ENCODE measurements around the gene TMEM42. TPM values are rescaled to one million over a fixed set of nuclear protein-coding genes. Genes with fewer than 3 reads are reported as not detected.
A peak's percentile ranks its signal among the peaks of the same experiment; 100 is the strongest.

TMEM42 gene
- total and polyA plus RNA-seq, 9 of the 15 experiments (the other 6 are each of a cell fraction or from before 2014, with no cell fraction given), result 0.53 to 1.6 (median 0.98) TPM

GRCh38 chr3:44827196-44827595, 34.5 kb upstream of the TMEM42 start:
- POLR2A ChIA-PET, result no interaction called here
- intact Hi-C loops (cut with micrococcal nuclease), result no loop called here
- DNase-seq (ENCODE audit: extremely low read depth in 1 of 4, low spot score in 3 of 4) (no peak), FAIRE-seq (no peak), ATAC-seq (no peak)
- Histone ChIP-seq H4K20me1 (replicated peaks; ENCODE audit: control insufficient read depth, insufficient read depth, low read length) (no peaks in the 10 kb centered on the region), H3K27ac (ENCODE audit: extremely low read depth, low read depth, low read length) (no peak overlapping the region), H3K79me2 (ENCODE audit: control insufficient read depth, insufficient read depth, low read length) (no peaks in the 10 kb centered on the region), H3K9me1 (ENCODE audit: control insufficient read depth, insufficient read depth, low read length) (no peaks in the 10 kb centered on the region), H3K4me1 (replicated peaks in 1 of 2; ENCODE audit: control insufficient read depth in 2 of 2, insufficient read depth in 2 of 2, low read length in 2 of 2) (no peaks in the 10 kb centered on the region), H3K4me3 (no peak overlapping the region), H3K36me3 (ENCODE audit: control insufficient read depth, insufficient read depth, low read length) (peaks cover 69% of the 10 kb centered on the region), H2AFZ (ENCODE audit: low read depth, low read length) (no peak overlapping the region), H3K4me2 (ENCODE audit: insufficient read depth, low read length) (no peak overlapping the region), H3K27me3 (ENCODE audit: control insufficient read depth in 2 of 2, insufficient read depth in 2 of 2, low read length in 2 of 2) (no peaks in the 10 kb centered on the region), H3K9ac (ENCODE audit: insufficient read depth in 1 of 2, low read depth in 2 of 2, low read length in 2 of 2) (no peak overlapping the region), H3K9me3 (replicated peaks; ENCODE audit: control insufficient read depth, insufficient read depth, low read depth, low read length) (no peaks in the 10 kb centered on the region)
- in situ Hi-C loops (cut with MboI), result no loop called here
- 95% methylated on average over 3 of the region's 3 CpGs for WGBS (ENCODE audit: insufficient coverage, low coverage, missing lambda C conversion rate)
- BruUV-seq (replicated peaks), result no TSS peak
- TF ChIP-seq FOXM1 (IDR thresholded peaks at IDR 0.05; ENCODE audit: low read depth) (no peak), FOXM1 (CRISPR knock-in tag; IDR thresholded peaks at IDR 0.05; ENCODE audit: low read depth) (no peak), MBD2 (IDR thresholded peaks at IDR 0.05; ENCODE audit: borderline replicate concordance, low read depth) (no peak), ESRRA (IDR thresholded peaks at IDR 0.05; ENCODE audit: borderline replicate concordance, low read depth) (no peak)
- CTCF ChIA-PET (ENCODE audit: low intra/inter-chr PET ratio), result no interaction called here

GRCh38 chr3:44831232-44831631, 30.5 kb upstream of the TMEM42 start:
- no TSS peak for BruUV-seq (replicated peaks)
- Histone ChIP-seq H4K20me1 (replicated peaks; ENCODE audit: control insufficient read depth, insufficient read depth, low read length) (no peaks in the 10 kb centered on the region), H3K9ac (ENCODE audit: insufficient read depth in 1 of 2, low read depth in 2 of 2, low read length in 2 of 2) (no peak overlapping the region), H3K4me1 (replicated peaks in 1 of 2; ENCODE audit: control insufficient read depth in 2 of 2, insufficient read depth in 2 of 2, low read length in 2 of 2) (no peaks in the 10 kb centered on the region), H3K4me2 (ENCODE audit: insufficient read depth, low read length) (no peak overlapping the region), H3K79me2 (ENCODE audit: control insufficient read depth, insufficient read depth, low read length) (no peaks in the 10 kb centered on the region), H3K9me3 (replicated peaks; ENCODE audit: control insufficient read depth, insufficient read depth, low read depth, low read length) (no peaks in the 10 kb centered on the region), H3K27me3 (ENCODE audit: control insufficient read depth in 2 of 2, insufficient read depth in 2 of 2, low read length in 2 of 2) (no peaks in the 10 kb centered on the region), H2AFZ (ENCODE audit: low read depth, low read length) (no peak overlapping the region), H3K4me3 (no peak overlapping the region), H3K36me3 (ENCODE audit: control insufficient read depth, insufficient read depth, low read length) (peaks cover 72% of the 10 kb centered on the region), H3K9me1 (ENCODE audit: control insufficient read depth, insufficient read depth, low read length) (no peaks in the 10 kb centered on the region), H3K27ac (ENCODE audit: extremely low read depth, low read depth, low read length) (no peak overlapping the region)
- 92% methylated on average over 5 of the region's 5 CpGs for WGBS (ENCODE audit: insufficient coverage, low coverage, missing lambda C conversion rate)
- no peak for DNase-seq (ENCODE audit: extremely low read depth in 1 of 4, low spot score in 3 of 4)
- TF ChIP-seq ZNF77 (CRISPR knock-in tag; IDR thresholded peaks at IDR 0.05) (no peak), MAFK (IDR thresholded peaks at IDR 0.05; ENCODE audit: low read length) (peak; percentile 44; the same call in 1 of the 2 replicates), ZNF316 (IDR thresholded peaks at IDR 0.05) (peak; percentile 82), MAFG (tag; conservative IDR thresholded peaks at IDR 0.05) (peak; percentile 52; the same call in 1 of the 2 replicates), C11orf30 (IDR thresholded peaks at IDR 0.05; ENCODE audit: low read depth) (peak; percentile 65; the same call in 1 of the 2 replicates), CREBBP (IDR thresholded peaks at IDR 0.05; ENCODE audit: low read depth, low read length) (no peak), ZNF134 (CRISPR knock-in tag; conservative IDR thresholded peaks at IDR 0.05) (no peak), MAFF (IDR thresholded peaks at IDR 0.05; ENCODE audit: low read length) (peak; percentile 68)
- POLR2A ChIA-PET, result interaction anchor here (1.3 kb wide), 1 partner anchor 31 kb away, joined by 3 read pairs; no protein-coding TSS in a partner anchor
- no peak for ATAC-seq
- FAIRE-seq, result no peak
- CTCF ChIA-PET (ENCODE audit: low intra/inter-chr PET ratio), result no interaction called here
- in situ Hi-C loops (cut with MboI), result no loop called here
- intact Hi-C loops (cut with micrococcal nuclease), result no loop called here
